ENCODE measurements around the gene ZBTB24.

Gene ZBTB24

GRCh38 chr6:109450801-109451200 is 32.2 kb downstream of the ZBTB24 start:
- peaks cover 15% of the 10 kb centered on the region for H3K36me3 ChIP-seq (ENCODE audit: control insufficient read depth, insufficient read depth, low read length)
- peaks cover 7% of the 10 kb centered on the region for H3K4me1 ChIP-seq (ENCODE audit: control insufficient read depth, insufficient read depth, low read length)
- no peak overlapping the region for H3K27ac ChIP-seq (ENCODE audit: insufficient read depth, low read depth, low read length, poor library complexity, severe bottlenecking)
- WGBS, 2 experiments = 89 to 94% methylated on average over 3 of the region's 3 CpGs
- no peak overlapping the region for H3K4me3 ChIP-seq (ENCODE audit: insufficient read depth, low read depth, low read length)
- no peaks in the 10 kb centered on the region for H3K27me3 ChIP-seq (ENCODE audit: control insufficient read depth, insufficient read depth, low read length, poor library complexity, severe bottlenecking)
- no peaks in the 10 kb centered on the region for H3K9me3 ChIP-seq (ENCODE audit: control insufficient read depth, low read length)

GRCh38 chr6:109449795-109450673 is 33.0 kb downstream of the ZBTB24 start:
- 91 to 92% methylated on average over 16 of the region's 16 CpGs for WGBS, 2 experiments
- no peaks in the 10 kb centered on the region for H3K9me3 ChIP-seq (ENCODE audit: control insufficient read depth, low read length)
- H3K4me1 ChIP-seq (ENCODE audit: control insufficient read depth, insufficient read depth, low read length) = peaks cover 7% of the 10 kb centered on the region
- H3K27ac ChIP-seq (ENCODE audit: insufficient read depth, low read depth, low read length, poor library complexity, severe bottlenecking) = no peak overlapping the region
- H3K4me3 ChIP-seq (ENCODE audit: insufficient read depth, low read depth, low read length) = no peak overlapping the region
- no peaks in the 10 kb centered on the region for H3K27me3 ChIP-seq (ENCODE audit: control insufficient read depth, insufficient read depth, low read length, poor library complexity, severe bottlenecking)
- H3K36me3 ChIP-seq (ENCODE audit: control insufficient read depth, insufficient read depth, low read length) = peaks cover 15% of the 10 kb centered on the region

GRCh38 chr6:109449064-109449794 is 33.8 kb downstream of the ZBTB24 start:
- Histone ChIP-seq H3K4me3 (ENCODE audit: insufficient read depth, low read depth, low read length) (no peak overlapping the region), H3K4me1 (ENCODE audit: control insufficient read depth, insufficient read depth, low read length) (peaks cover 4% of the 10 kb centered on the region), H3K27me3 (ENCODE audit: control insufficient read depth, insufficient read depth, low read length, poor library complexity, severe bottlenecking) (no peaks in the 10 kb centered on the region), H3K9me3 (ENCODE audit: control insufficient read depth, low read length) (no peaks in the 10 kb centered on the region), H3K36me3 (ENCODE audit: control insufficient read depth, insufficient read depth, low read length) (peaks cover 23% of the 10 kb centered on the region), H3K27ac (ENCODE audit: insufficient read depth, low read depth, low read length, poor library complexity, severe bottlenecking) (no peak overlapping the region)
- 94% methylated on average over 19 of the region's 19 CpGs for WGBS, 2 experiments

- Histone ChIP-seq H3K27me3 (ENCODE audit: control insufficient read depth, insufficient read depth, low read length, poor library complexity, severe bottlenecking) (no peaks in the 10 kb centered on the region), H3K36me3 (ENCODE audit: control insufficient read depth, insufficient read depth, low read length) (peaks cover 29% of the 10 kb centered on the region), H3K4me1 (ENCODE audit: control insufficient read depth, insufficient read depth, low read length) (no peaks in the 10 kb centered on the region), H3K9me3 (ENCODE audit: control insufficient read depth, low read length) (no peaks in the 10 kb centered on the region), H3K4me3 (ENCODE audit: insufficient read depth, low read depth, low read length) (no peak overlapping the region), H3K27ac (ENCODE audit: insufficient read depth, low read depth, low read length, poor library complexity, severe bottlenecking) (no peak overlapping the region)
- WGBS, 2 experiments = 91 to 93% methylated on average over 7 of the region's 7 CpGs
These were observed 34.4 kb downstream of the ZBTB24 start for GRCh38 chr6:109448615-109449014.

GRCh38 chr6:109447878-109448555 is 35.0 kb downstream of the ZBTB24 start:
- no peaks in the 10 kb centered on the region for H3K4me1 ChIP-seq (ENCODE audit: control insufficient read depth, insufficient read depth, low read length)
- H3K9me3 ChIP-seq (ENCODE audit: control insufficient read depth, low read length) = no peaks in the 10 kb centered on the region
- 90% methylated on average over 8 of the region's 8 CpGs for WGBS, 2 experiments
- H3K36me3 ChIP-seq (ENCODE audit: control insufficient read depth, insufficient read depth, low read length) = peaks cover 33% of the 10 kb centered on the region
- H3K4me3 ChIP-seq (ENCODE audit: insufficient read depth, low read depth, low read length) = no peak overlapping the region
- H3K27ac ChIP-seq (ENCODE audit: insufficient read depth, low read depth, low read length, poor library complexity, severe bottlenecking) = no peak overlapping the region
- no peaks in the 10 kb centered on the region for H3K27me3 ChIP-seq (ENCODE audit: control insufficient read depth, insufficient read depth, low read length, poor library complexity, severe bottlenecking)

- Histone ChIP-seq H3K4me1 (ENCODE audit: control insufficient read depth, insufficient read depth, low read length) (no peaks in the 10 kb centered on the region), H3K27ac (ENCODE audit: insufficient read depth, low read depth, low read length, poor library complexity, severe bottlenecking) (no peak overlapping the region), H3K27me3 (ENCODE audit: control insufficient read depth, insufficient read depth, low read length, poor library complexity, severe bottlenecking) (no peaks in the 10 kb centered on the region), H3K36me3 (ENCODE audit: control insufficient read depth, insufficient read depth, low read length) (peaks cover 31% of the 10 kb centered on the region), H3K4me3 (ENCODE audit: insufficient read depth, low read depth, low read length) (no peak overlapping the region), H3K9me3 (ENCODE audit: control insufficient read depth, low read length) (no peaks in the 10 kb centered on the region)
- WGBS, 2 experiments = 96% methylated on average over 10 of the region's 10 CpGs
These were observed 35.9 kb downstream of the ZBTB24 start for GRCh38 chr6:109447087-109447486.

- no peaks in the 10 kb centered on the region for H3K9me3 ChIP-seq (ENCODE audit: control insufficient read depth, low read length)
- no peak overlapping the region for H3K4me3 ChIP-seq (ENCODE audit: insufficient read depth, low read depth, low read length)
- H3K4me1 ChIP-seq (ENCODE audit: control insufficient read depth, insufficient read depth, low read length) = no peaks in the 10 kb centered on the region
- peaks cover 27% of the 10 kb centered on the region for H3K36me3 ChIP-seq (ENCODE audit: control insufficient read depth, insufficient read depth, low read length)
- 98% methylated on average over 8 of the region's 8 CpGs for WGBS, 2 experiments
- no peaks in the 10 kb centered on the region for H3K27me3 ChIP-seq (ENCODE audit: control insufficient read depth, insufficient read depth, low read length, poor library complexity, severe bottlenecking)
- H3K27ac ChIP-seq (ENCODE audit: insufficient read depth, low read depth, low read length, poor library complexity, severe bottlenecking) = no peak overlapping the region
These were observed 36.5 kb downstream of the ZBTB24 start for GRCh38 chr6:109446541-109446940.

GRCh38 chr6:109446072-109446471 is 36.9 kb downstream of the ZBTB24 start:
- no peaks in the 10 kb centered on the region for H3K4me1 ChIP-seq (ENCODE audit: control insufficient read depth, insufficient read depth, low read length)
- no peaks in the 10 kb centered on the region for H3K9me3 ChIP-seq (ENCODE audit: control insufficient read depth, low read length)
- no peaks in the 10 kb centered on the region for H3K27me3 ChIP-seq (ENCODE audit: control insufficient read depth, insufficient read depth, low read length, poor library complexity, severe bottlenecking)
- WGBS, 2 experiments = 96 to 98% methylated on average over 15 of the region's 15 CpGs
- no peak overlapping the region for H3K27ac ChIP-seq (ENCODE audit: insufficient read depth, low read depth, low read length, poor library complexity, severe bottlenecking)
- H3K36me3 ChIP-seq (ENCODE audit: control insufficient read depth, insufficient read depth, low read length) = peaks cover 27% of the 10 kb centered on the region
- H3K4me3 ChIP-seq (ENCODE audit: insufficient read depth, low read depth, low read length) = no peak overlapping the region

GRCh38 chr6:109445382-109445781 is 37.6 kb downstream of the ZBTB24 start:
- 94 to 95% methylated on average over 9 of the region's 9 CpGs for WGBS, 2 experiments
- no peak overlapping the region for H3K4me3 ChIP-seq (ENCODE audit: insufficient read depth, low read depth, low read length)

GRCh38 chr6:109443425-109443950 is 39.5 kb downstream of the ZBTB24 start:
- no peaks in the 10 kb centered on the region for H3K9me3 ChIP-seq (ENCODE audit: control insufficient read depth, low read length)
- H3K27me3 ChIP-seq (ENCODE audit: control insufficient read depth, insufficient read depth, low read length, poor library complexity, severe bottlenecking) = peaks cover 8% of the 10 kb centered on the region
- no peak overlapping the region for H3K4me3 ChIP-seq (ENCODE audit: insufficient read depth, low read depth, low read length)
- peaks cover 22% of the 10 kb centered on the region for H3K36me3 ChIP-seq (ENCODE audit: control insufficient read depth, insufficient read depth, low read length)
- no peak overlapping the region for H3K27ac ChIP-seq (ENCODE audit: insufficient read depth, low read depth, low read length, poor library complexity, severe bottlenecking)
- WGBS, 2 experiments = 95 to 96% methylated on average over 10 of the region's 10 CpGs
- no peaks in the 10 kb centered on the region for H3K4me1 ChIP-seq (ENCODE audit: control insufficient read depth, insufficient read depth, low read length)

More at GRCh38 chr6:109445382-109445781, 37.6 kb downstream of the ZBTB24 start:
- Histone ChIP-seq H3K4me1 (ENCODE audit: control insufficient read depth, insufficient read depth, low read length) (no peaks in the 10 kb centered on the region), H3K27ac (ENCODE audit: insufficient read depth, low read depth, low read length, poor library complexity, severe bottlenecking) (no peak overlapping the region), H3K9me3 (ENCODE audit: control insufficient read depth, low read length) (no peaks in the 10 kb centered on the region), H3K27me3 (ENCODE audit: control insufficient read depth, insufficient read depth, low read length, poor library complexity, severe bottlenecking) (no peaks in the 10 kb centered on the region), H3K36me3 (ENCODE audit: control insufficient read depth, insufficient read depth, low read length) (peaks cover 22% of the 10 kb centered on the region)

Measured in ectodermal cell (in vitro differentiated cells).